IMR-90 (cell line): ENCODE data around the gene USH1G. TPM values are rescaled to one million over a fixed set of nuclear protein-coding genes. Genes with fewer than 3 reads are reported as not detected.
A peak's percentile ranks its signal among the peaks of the same experiment; 100 is the strongest.

Source experiments
- ATAC-seq: fragments of 200-7000 bp; cut with Tn5 transposase; 2 replicates; pipeline ENCODE4 v1.9.1; 2020; ENCODE audit warnings: low read depth, mild to moderate bottlenecking, moderate library complexity
- BruUV-seq: library from RNA; stranded (reverse); fragments of 400-500 nt; replicated peaks from 2 replicates; lab custom pipeline; 2021; lab: Mats Ljungman, UMichigan
- CTCF ChIA-PET: fragments of 300-600 bp; formaldehyde crosslinking; extraction: SDS; loops from one replicate; lab custom pipeline; 2021; ENCODE audit warnings: antibody characterized with exemption; lab: Yijun Ruan, JAX
- POLR2A ChIA-PET: fragments of 300-600 bp; sonication (Branson Sonifier 250); formaldehyde crosslinking; loops from one replicate; lab custom pipeline; 2022; ENCODE audit warnings: antibody characterized with exemption; ENCODE audit not compliant: unreplicated experiment; lab: Charles Lee
- DNase-seq: peaks from one replicate; pipeline ENCODE4 v3.0.0; 2013
- H2AFZ ChIP-seq: replicated peaks from 2 replicates; pipeline ENCODE3; 2013; ENCODE audit warnings: low read length, mild to moderate bottlenecking; ENCODE audit not compliant: poor library complexity
- H2AK5ac ChIP-seq: 2 replicates; pipeline ENCODE4 v1.6.1; 2013; ENCODE audit warnings: low read depth, low read length, inconsistent platforms
- H2AK9ac ChIP-seq: replicated peaks from 2 replicates; pipeline ENCODE3; 2013; ENCODE audit warnings: mild to moderate bottlenecking, low read depth, low read length, moderate library complexity; ENCODE audit not compliant: poor library complexity
- H2BK120ac ChIP-seq: 2 replicates; pipeline ENCODE4 v1.6.1; 2013; ENCODE audit warnings: low read depth, low read length, inconsistent platforms
- H2BK15ac ChIP-seq: 3 replicates; pipeline ENCODE4 v1.6.1; 2013; ENCODE audit warnings: low read depth, low read length, inconsistent platforms
- H2BK20ac ChIP-seq: 2 replicates; pipeline ENCODE4 v1.6.1; 2013; ENCODE audit warnings: low read depth, mild to moderate bottlenecking, inconsistent platforms, low read length, moderate library complexity
- H2BK5ac ChIP-seq: 2 replicates; pipeline ENCODE4 v1.6.1; 2013; ENCODE audit warnings: mild to moderate bottlenecking, low read depth, low read length, inconsistent platforms; ENCODE audit not compliant: poor library complexity, severe bottlenecking
- H3K14ac ChIP-seq: replicated peaks from 2 replicates; pipeline ENCODE4 v1.6.1; 2013; ENCODE audit warnings: low read depth, low read length, inconsistent platforms
- H3K18ac ChIP-seq: 2 replicates; pipeline ENCODE4 v1.6.1; 2013; ENCODE audit warnings: low read depth, low read length, control low read depth
- H3K23ac ChIP-seq: 2 replicates; pipeline ENCODE4 v1.6.1; 2013; ENCODE audit warnings: low read depth, low read length, inconsistent platforms
- H3K27ac ChIP-seq: 2 replicates; pipeline ENCODE4 v1.5.1; 2013; ENCODE audit warnings: mild to moderate bottlenecking, control low read depth, low read length; ENCODE audit not compliant: insufficient read depth
- H3K27me3 ChIP-seq: 2 replicates; pipeline ENCODE4 v1.6.1; 2013; ENCODE audit warnings: low read length; ENCODE audit not compliant: control insufficient read depth, insufficient read depth
- H3K36me3 ChIP-seq: 2 replicates; pipeline ENCODE4 v1.6.1; 2013; ENCODE audit warnings: low read length, mixed read lengths; ENCODE audit not compliant: control insufficient read depth, insufficient read depth
- H3K4ac ChIP-seq: 2 replicates; pipeline ENCODE4 v1.6.1; 2013; ENCODE audit warnings: low read depth, low read length, inconsistent platforms
- H3K4me1 ChIP-seq: 2 replicates; pipeline ENCODE4 v1.6.1; 2013; ENCODE audit warnings: low read length, mixed read lengths; ENCODE audit not compliant: control insufficient read depth, insufficient read depth
- H3K4me2 ChIP-seq: 2 replicates; pipeline ENCODE4 v1.6.1; 2013; ENCODE audit warnings: low read depth, mild to moderate bottlenecking, control low read depth, low read length, moderate library complexity
- H3K4me3 ChIP-seq: 2 replicates; pipeline ENCODE4 v1.5.1; 2013; ENCODE audit warnings: low read depth, mild to moderate bottlenecking, control low read depth, low read length, moderate library complexity; ENCODE audit not compliant: insufficient read depth
- H3K56ac ChIP-seq: 2 replicates; pipeline ENCODE4 v1.6.1; 2013; ENCODE audit warnings: low read length, inconsistent platforms; ENCODE audit not compliant: insufficient read depth; ENCODE audit errors: extremely low read depth
- H3K79me1 ChIP-seq, 2 experiments: 2 replicates each; pipeline ENCODE4 v1.6.1; 2013; ENCODE audit warnings: low read length in 2 of 2, inconsistent platforms in 1 of 2, low read depth in 1 of 2
- H3K9ac ChIP-seq: 2 replicates; pipeline ENCODE4 v1.6.1; 2013; ENCODE audit warnings: low read depth, low read length, control low read depth
- H3K9me1 ChIP-seq: 2 replicates; pipeline ENCODE4 v1.6.1; 2013; ENCODE audit warnings: low read length, inconsistent platforms; ENCODE audit not compliant: insufficient read depth
- H3K9me3 ChIP-seq: 2 replicates; pipeline ENCODE4 v1.6.1; 2013; ENCODE audit warnings: low read length; ENCODE audit not compliant: control insufficient read depth, insufficient read depth
- H4K20me1 ChIP-seq: 2 replicates; pipeline ENCODE4 v1.6.1; 2013; ENCODE audit warnings: low read length, inconsistent platforms; ENCODE audit not compliant: insufficient read depth
- H4K5ac ChIP-seq: 2 replicates; pipeline ENCODE4 v1.6.1; 2013; ENCODE audit warnings: mild to moderate bottlenecking, low read depth, low read length, control low read depth
- H4K8ac ChIP-seq, 2 experiments: 2 replicates each; pipeline ENCODE4 v1.6.1; 2013; ENCODE audit warnings: low read depth in 2 of 2, low read length in 2 of 2, control low read depth in 1 of 2, inconsistent platforms in 1 of 2
- H4K91ac ChIP-seq: 2 replicates; pipeline ENCODE4 v1.6.1; 2013; ENCODE audit warnings: low read depth, low read length, inconsistent platforms; ENCODE audit not compliant: insufficient read depth
- CEBPB ChIP-seq: IDR thresholded peaks from 2 replicates; pipeline ENCODE4 v1.6.1; 2012; ENCODE audit warnings: low read depth, low read length, improper control_type of control experiment
- CHD1 ChIP-seq: IDR thresholded peaks from 2 replicates; pipeline ENCODE4 v1.6.1; 2012; ENCODE audit warnings: low read depth, low read length, improper control_type of control experiment
- CTCF ChIP-seq: conservative IDR thresholded peaks from 2 replicates; pipeline ENCODE4 v1.5.1; 2012; ENCODE audit warnings: mild to moderate bottlenecking, low read depth, low read length, improper control_type of control experiment
- ELK1 ChIP-seq: fragments of 150-350 bp; IDR thresholded peaks from 2 replicates; pipeline ENCODE4 v1.6.1; 2016; ENCODE audit warnings: low read depth, mild to moderate bottlenecking, low read length, moderate library complexity, borderline replicate concordance
- FOS ChIP-seq: fragments of 150-350 bp; IDR thresholded peaks from 2 replicates; pipeline ENCODE4 v1.6.1; 2016; ENCODE audit warnings: low read depth, low read length
- MAZ ChIP-seq: IDR thresholded peaks from 2 replicates; pipeline ENCODE4 v1.6.1; 2012; ENCODE audit warnings: low read depth, mild to moderate bottlenecking, low read length, improper control_type of control experiment, moderate library complexity, borderline replicate concordance
- MXI1 ChIP-seq: IDR thresholded peaks from 2 replicates; pipeline ENCODE4 v1.6.1; 2012; ENCODE audit warnings: low read depth, mild to moderate bottlenecking, low read length, moderate library complexity, borderline replicate concordance
- NFE2L2 ChIP-seq: fragments of 150-350 bp; IDR thresholded peaks from 2 replicates; pipeline ENCODE4 v1.6.1; 2016; ENCODE audit warnings: low read depth, mild to moderate bottlenecking, low read length
- POLR2A ChIP-seq: IDR thresholded peaks from 2 replicates; pipeline ENCODE4 v1.6.1; 2012; ENCODE audit warnings: mild to moderate bottlenecking, low read depth, low read length
- RAD21 ChIP-seq: IDR thresholded peaks from 2 replicates; pipeline ENCODE4 v1.6.1; 2012; ENCODE audit warnings: low read length, improper control_type of control experiment
- RCOR1 ChIP-seq: IDR thresholded peaks from 2 replicates; pipeline ENCODE4 v1.6.1; 2012; ENCODE audit warnings: mild to moderate bottlenecking, low read length, improper control_type of control experiment; ENCODE audit not compliant: insufficient replicate concordance
- RFX5 ChIP-seq: IDR thresholded peaks from 2 replicates; pipeline ENCODE4 v1.8.0; 2012; ENCODE audit warnings: low read depth, mild to moderate bottlenecking, low read length, moderate library complexity
- USF2 ChIP-seq: fragments of 150-350 bp; IDR thresholded peaks from 2 replicates; pipeline ENCODE4 v1.6.1; 2017; ENCODE audit warnings: mild to moderate bottlenecking, antibody characterized with exemption, low read length, low read depth
- WGBS, 2 experiments: methylation state at CpG; one replicate each; pipeline versions ENCODE4 v1.1.5 to v1.1.7; 2013; ENCODE audit warnings: missing lambda C conversion rate in 2 of 2; ENCODE audit not compliant: insufficient read length in 1 of 2; ENCODE audit errors: extremely low coverage in 2 of 2; 5-methylcytosine and 5-hydroxymethylcytosine counted together
- dilution Hi-C: fragments of 300-500 bp; cut with HindIII; formaldehyde crosslinking; loops from one replicate; pipeline ENCODE4 v1.14.3; 2018; ENCODE audit warnings: low sequenced_read_pairs; ENCODE audit not compliant: unreplicated experiment
- in situ Hi-C: fragments of 300-500 bp; cut with MboI; formaldehyde crosslinking; loops from 3 replicates; pipeline ENCODE4 v1.14.3; 2019; ENCODE audit warnings: low sequenced_read_pairs, inconsistent platforms, mixed read lengths
- intact Hi-C: fragments of 100-400 bp; cut with micrococcal nuclease; formaldehyde crosslinking; loops from 2 replicates; pipeline ENCODE4 v1.10.0; 2022
- polyA plus RNA-seq, 3 experiments: library from polyadenylated mRNA; depleted of rRNA; stranded (reverse); fragments of >200 nt; gene quantifications; 2 replicates each; pipeline ENCODE4 v1.2.3, GENCODE V29; 2012; ENCODE audit warnings: low replicate concordance in 1 of 3
- total RNA-seq: library from RNA; depleted of rRNA; stranded (reverse); fragments of >200 nt; gene quantifications from 2 replicates; pipeline ENCODE4 v1.2.3, GENCODE V29; 2012

The USH1G gene
- total and polyA plus RNA-seq, 2 of the 4 experiments (the other 2 are of a cell fraction), result not detected

- dilution Hi-C loops (no loop called here), in situ Hi-C loops (no loop called here), intact Hi-C loops (no loop called here)
- Histone ChIP-seq H3K9me3 (no peaks in the 10 kb centered on the region), H3K23ac (no peak overlapping the region), H3K36me3 (no peaks in the 10 kb centered on the region), H3K14ac (no peak overlapping the region), H3K9ac (no peak overlapping the region), H4K5ac (no peak overlapping the region), H4K20me1 (no peaks in the 10 kb centered on the region), H2AK9ac (no peak overlapping the region), H3K56ac (no peak overlapping the region), H3K27me3 (peaks cover 47% of the 10 kb centered on the region), H3K27ac (no peak overlapping the region), H3K4me1 (0 out of 2 replicates have a peak, but pooled peaks cover 2% of the 10 kb centered on the region), H4K8ac (no peak overlapping the region), H3K4me2 (no peak overlapping the region), H2BK120ac (no peak overlapping the region), H2AK5ac (no peak overlapping the region), H3K9me1 (no peaks in the 10 kb centered on the region), H3K18ac (no peak overlapping the region), H2BK20ac (no peak overlapping the region), H3K4me3 (0 out of 2 replicates have a peak overlapping the region, but pooled peaks have one; percentile 12), H2AFZ (peak overlapping the region; percentile 88), H3K4ac (no peak overlapping the region), H2BK15ac (no peak overlapping the region), H2BK5ac (no peak overlapping the region), H3K79me1 (no peaks in the 10 kb centered on the region), H4K91ac (no peak overlapping the region)
- DNase-seq (no peak), ATAC-seq (no peak; the same call in 1 of the 2 replicates)
- TF ChIP-seq RFX5 (no peak), FOS (no peak), MAZ (no peak), RCOR1 (no peak), MXI1 (no peak), ELK1 (no peak), USF2 (no peak), RAD21 (no peak), CTCF (no peak), POLR2A (no peak), NFE2L2 (no peak), CEBPB (no peak), CHD1 (no peak)
- no TSS peak for BruUV-seq
- ChIA-PET CTCF (interaction anchor here (0.8 kb wide), 1 partner anchor 10 kb away, joined by 3 read pairs; no protein-coding TSS in a partner anchor), POLR2A (interaction anchor here (1.3 kb wide), 1 partner anchor 17 kb away, joined by 5 read pairs; no protein-coding TSS in a partner anchor)
- WGBS, 2 experiments, result 58% methylated on average over 2 of the region's 9 CpGs; no CpG with 5 or more reads in 1 of the 2 experiments
Measured at GRCh38 chr17:74971842-74972106, 48.7 kb upstream of the USH1G start.
